PC-9 (cell line): ENCODE results near the gene AP2S1. TPM values are rescaled to one million over a fixed set of nuclear protein-coding genes. Genes with fewer than 3 reads are reported as not detected.
A peak's percentile ranks its signal among the peaks of the same experiment; 100 is the strongest.

Experiments
- BruUV-seq: library from RNA; stranded (reverse); fragments of 400-500 nt; replicated peaks from 2 replicates; lab custom pipeline; 2021; lab: Mats Ljungman, UMichigan
- CTCF ChIA-PET: fragments of 300-600 bp; sonication (Branson Sonifier 250); formaldehyde crosslinking; loops from one replicate; lab custom pipeline; 2022; ENCODE audit warnings: antibody characterized with exemption; lab: Charles Lee
- POLR2A ChIA-PET: fragments of 300-600 bp; sonication (Branson Sonifier 250); formaldehyde crosslinking; loops from one replicate; lab custom pipeline; 2022; ENCODE audit warnings: antibody characterized with exemption; ENCODE audit not compliant: unreplicated experiment; lab: Charles Lee
- DNase-seq, 2 experiments: peaks; one replicate each; pipeline versions ENCODE4 v3.0.0 to v3.0.0-alpha.2; 2015 to 2022; ENCODE audit warnings: mixed read lengths in 1 of 2
- H2AFZ ChIP-seq: fragments of 200-600 bp; sonication (generic); 2 replicates; pipeline ENCODE4 v1.8.1; 2017; ENCODE audit warnings: antibody characterized with exemption
- H3F3A ChIP-seq: fragments of 200-600 bp; sonication (generic); 2 replicates; pipeline ENCODE4 v1.8.1; 2017; ENCODE audit warnings: antibody characterized with exemption, mild to moderate bottlenecking, low read depth; ENCODE audit not compliant: insufficient read depth
- H3K27ac ChIP-seq: fragments of 200-600 bp; sonication (generic); 2 replicates; pipeline ENCODE4 v1.6.1; 2016; ENCODE audit warnings: mixed run types
- H3K27me3 ChIP-seq: fragments of 200-600 bp; sonication (generic); 2 replicates; pipeline ENCODE4 v1.6.1; 2016; ENCODE audit warnings: low read depth, mixed run types; ENCODE audit not compliant: insufficient read depth
- H3K36me3 ChIP-seq: fragments of 200-600 bp; sonication (generic); 2 replicates; pipeline ENCODE4 v1.6.1; 2016; ENCODE audit warnings: low read depth, mixed run types
- H3K4me1 ChIP-seq: fragments of 200-600 bp; sonication (generic); replicated peaks from 2 replicates; pipeline ENCODE4 v1.6.1; 2016; ENCODE audit warnings: mixed run types; ENCODE audit not compliant: insufficient read depth
- H3K4me2 ChIP-seq: fragments of 200-600 bp; sonication (generic); 2 replicates; pipeline ENCODE4 v1.6.1; 2017; ENCODE audit warnings: mixed run types
- H3K4me3 ChIP-seq: fragments of 200-600 bp; sonication (generic); 2 replicates; pipeline ENCODE4 v1.6.1; 2016; ENCODE audit warnings: mixed run types
- H3K79me2 ChIP-seq: fragments of 200-600 bp; sonication (generic); 2 replicates; pipeline ENCODE4 v1.6.1; 2017; ENCODE audit warnings: low read depth, mixed run types
- H3K9me2 ChIP-seq: fragments of 200-600 bp; sonication (generic); 2 replicates; pipeline ENCODE4 v1.8.1; 2017; ENCODE audit warnings: mild to moderate bottlenecking; ENCODE audit not compliant: insufficient read depth
- H3K9me3 ChIP-seq: fragments of 200-600 bp; sonication (generic); 2 replicates; pipeline ENCODE4 v1.8.1; 2016; ENCODE audit warnings: low read depth; ENCODE audit not compliant: insufficient read depth
- H4K20me1 ChIP-seq: fragments of 200-600 bp; sonication (generic); 2 replicates; pipeline ENCODE4 v1.8.1; 2017; ENCODE audit not compliant: insufficient read depth
- CTCF ChIP-seq: fragments of 200-600 bp; sonication (generic); conservative IDR thresholded peaks from 2 replicates; pipeline ENCODE4 v1.6.1; 2017; ENCODE audit warnings: mixed run types, antibody characterized with exemption, mild to moderate bottlenecking, moderate library complexity
- EZH2 ChIP-seq: fragments of 200-600 bp; sonication (generic); IDR thresholded peaks from 2 replicates; pipeline ENCODE4 v1.8.0; 2017; ENCODE audit warnings: antibody characterized with exemption, low read depth
- intact Hi-C: fragments of 100-400 bp; cut with micrococcal nuclease; formaldehyde crosslinking; loops from one replicate; pipeline ENCODE4 v1.10.0; 2022; ENCODE audit not compliant: unreplicated experiment
- total RNA-seq: library from RNA; stranded (reverse); gene quantifications from 2 replicates; pipeline ENCODE4 v1.2.3, GENCODE V29; 2021

The AP2S1 gene
- total RNA-seq, 1 experiment from 2014 or later, result 332 TPM

GRCh38 chr19:46867170-46867569 lies 16.5 kb upstream of the AP2S1 start:
- no TSS peak for BruUV-seq
- Histone ChIP-seq H3K27ac (peak overlapping the region; percentile 77), H3K27me3 (no peaks in the 10 kb centered on the region), H3K36me3 (peaks cover 5% of the 10 kb centered on the region; the same call in 1 of the 2 replicates), H3K79me2 (peaks cover 98% of the 10 kb centered on the region), H3F3A (peaks cover 70% of the 10 kb centered on the region), H3K4me2 (peak overlapping the region; percentile 96), H3K4me3 (peak overlapping the region; percentile 8; the same call in 1 of the 2 replicates), H4K20me1 (peaks cover 34% of the 10 kb centered on the region), H3K9me3 (no peaks in the 10 kb centered on the region), H2AFZ (no peak overlapping the region), H3K4me1 (peaks cover 87% of the 10 kb centered on the region), H3K9me2 (no peaks in the 10 kb centered on the region)
- POLR2A ChIA-PET, result interaction anchor here (0.6 kb wide), 1 partner anchor 1463 kb away, joined by 3 read pairs; no protein-coding TSS in a partner anchor
- CTCF ChIA-PET, result interaction anchor here (0.5 kb wide), 1 partner anchor 17 kb away, joined by 3 read pairs; the partner anchor contains the start of gene AP2S1
- no peak for DNase-seq
- intact Hi-C loops, result no loop called here
- no peak for TF ChIP-seq EZH2
- no peak for TF ChIP-seq CTCF

- Histone ChIP-seq H3K9me3 (no peaks in the 10 kb centered on the region), H2AFZ (no peak overlapping the region), H3K36me3 (peaks cover 5% of the 10 kb centered on the region; the same call in 1 of the 2 replicates), H3K27ac (peak overlapping the region; percentile 77), H3K79me2 (peaks cover 98% of the 10 kb centered on the region), H4K20me1 (peaks cover 36% of the 10 kb centered on the region), H3K27me3 (no peaks in the 10 kb centered on the region), H3K4me3 (peak overlapping the region; percentile 8; the same call in 1 of the 2 replicates), H3F3A (peaks cover 70% of the 10 kb centered on the region), H3K4me1 (peaks cover 84% of the 10 kb centered on the region), H3K9me2 (no peaks in the 10 kb centered on the region), H3K4me2 (peak overlapping the region; percentile 96)
- ChIA-PET CTCF (interaction anchor here (0.5 to 0.7 kb wide), 2 partner anchors 16 to 89 kb away, joined by 3 read pairs; partner anchors contain the start of gene AP2S1), POLR2A (interaction anchor here (0.5 to 0.6 kb wide), 2 partner anchors 247 to 1462 kb away, joined by 3 read pairs; partner anchors contain the start of gene ZC3H4)
- TF ChIP-seq CTCF (no peak), EZH2 (no peak)
- DNase-seq, result peak in 1 of 2 experiments; percentile 92
- intact Hi-C loops, result no loop called here
- BruUV-seq, result no TSS peak
These were observed 15.9 kb upstream of the AP2S1 start for GRCh38 chr19:46866407-46867136.

- Histone ChIP-seq H3K4me3 (peak overlapping the region; percentile 79), H2AFZ (no peak overlapping the region), H4K20me1 (peaks cover 31% of the 10 kb centered on the region), H3K4me1 (peaks cover 79% of the 10 kb centered on the region), H3K79me2 (peaks cover 76% of the 10 kb centered on the region), H3F3A (peaks cover 77% of the 10 kb centered on the region), H3K4me2 (peak overlapping the region; percentile 96), H3K27me3 (no peaks in the 10 kb centered on the region), H3K27ac (peak overlapping the region; percentile 77), H3K9me3 (no peaks in the 10 kb centered on the region), H3K9me2 (no peaks in the 10 kb centered on the region), H3K36me3 (peaks cover 5% of the 10 kb centered on the region; the same call in 1 of the 2 replicates)
- BruUV-seq, result no TSS peak
- POLR2A ChIA-PET, result interaction anchor here (0.5 to 0.8 kb wide), 10 partner anchors 10 to 112 kb away, joined by 3 to 16 read pairs (median 5); partner anchors contain the start of gene AP2S1
- CTCF ChIA-PET, result interaction anchor here (0.6 to 1.1 kb wide), 3 partner anchors 26 to 120 kb away, joined by 3 to 4 read pairs (median 3); no protein-coding TSS in a partner anchor
- peak; percentile 92 to 99 for DNase-seq
- TF ChIP-seq EZH2, result no peak
- TF ChIP-seq CTCF, result no peak
- intact Hi-C loops, result loop anchor here (1.0 to 5.0 kb wide), 3 partner anchors 38 to 113 kb away; no protein-coding TSS in a partner anchor
These were observed 13.4 kb upstream of the AP2S1 start for GRCh38 chr19:46863818-46864629.
